Prostate gland (tissue), 2 donors: ENCODE measurements around the gene NCOR2.

Experiments used
- CTCF ChIP-seq, 4 experiments: fragments of 200-600 bp in 2 of 4; fragments of 450-650 bp in 2 of 4; sonication (generic) in 2 of 4; IDR thresholded peaks; 1 replicate in 3 of 4; 2 replicates in 1 of 4; pipeline ENCODE4 v1.5.1; 2016 to 2019; ENCODE audit warnings: antibody characterized with exemption in 4 of 4, mild to moderate bottlenecking in 2 of 4, moderate library complexity in 2 of 4
- POLR2A ChIP-seq: fragments of 450-650 bp; IDR thresholded peaks from one replicate; pipeline ENCODE4 v1.6.1; 2016; ENCODE audit warnings: antibody characterized with exemption, mild to moderate bottlenecking

GRCh38 chr12:124525927-124526692 is 41.3 kb downstream of the NCOR2 start:
- no peak for TF ChIP-seq POLR2A
- TF ChIP-seq CTCF (IDR thresholded peaks at IDR 0.05), result no peak
